ENCODE measurements around the gene TUBB4A.

DNA sequence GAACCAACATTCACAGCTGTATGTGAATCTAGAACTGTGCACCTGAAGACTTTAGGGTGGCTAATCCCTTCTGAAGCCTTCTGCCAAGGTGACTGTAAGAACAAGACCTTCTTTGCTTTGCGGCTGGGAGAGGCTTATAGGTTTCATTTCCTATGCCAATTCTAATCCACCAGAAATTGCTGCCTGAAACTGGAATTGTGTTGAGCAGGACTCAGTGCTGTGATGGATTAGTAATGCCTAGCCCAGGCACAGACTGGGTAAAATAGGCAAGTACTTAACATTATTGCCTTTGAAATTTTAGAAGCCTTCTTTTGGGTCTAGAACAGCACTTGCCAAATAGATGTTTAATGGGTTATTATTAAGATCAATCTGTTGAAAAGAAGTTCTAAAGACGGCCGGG, 54.1 kb downstream of the TUBB4A start:
- no peak for TF ChIP-seq RAD21 (IDR thresholded peaks at IDR 0.05; ENCODE audit: low read depth)
- no peak for TF ChIP-seq TCF12 (IDR thresholded peaks at IDR 0.05; ENCODE audit: low read depth)
- no peak for TF ChIP-seq CEBPB (IDR thresholded peaks at IDR 0.05)
- no peak for TF ChIP-seq EGR1 (IDR thresholded peaks at IDR 0.05)
- no peak for TF ChIP-seq EP300 (IDR thresholded peaks at IDR 0.05; ENCODE audit: borderline replicate concordance)
- TF ChIP-seq YY1 (IDR thresholded peaks at IDR 0.05; ENCODE audit: low read depth) = no peak
